ENCODE data around the gene ACOT12. TPM values are rescaled to one million over a fixed set of nuclear protein-coding genes. Genes with fewer than 3 reads are reported as not detected.

ACOT12 gene
- 0.46 and 0.74 TPM in 2 replicates for total RNA-seq (ENCODE audit: low replicate concordance)
- long read RNA-seq, partial matches to known transcripts: 1 of 3 reads
- long read RNA-seq, other reads (novel, unspliced or antisense): 1 of 3 reads

DNA sequence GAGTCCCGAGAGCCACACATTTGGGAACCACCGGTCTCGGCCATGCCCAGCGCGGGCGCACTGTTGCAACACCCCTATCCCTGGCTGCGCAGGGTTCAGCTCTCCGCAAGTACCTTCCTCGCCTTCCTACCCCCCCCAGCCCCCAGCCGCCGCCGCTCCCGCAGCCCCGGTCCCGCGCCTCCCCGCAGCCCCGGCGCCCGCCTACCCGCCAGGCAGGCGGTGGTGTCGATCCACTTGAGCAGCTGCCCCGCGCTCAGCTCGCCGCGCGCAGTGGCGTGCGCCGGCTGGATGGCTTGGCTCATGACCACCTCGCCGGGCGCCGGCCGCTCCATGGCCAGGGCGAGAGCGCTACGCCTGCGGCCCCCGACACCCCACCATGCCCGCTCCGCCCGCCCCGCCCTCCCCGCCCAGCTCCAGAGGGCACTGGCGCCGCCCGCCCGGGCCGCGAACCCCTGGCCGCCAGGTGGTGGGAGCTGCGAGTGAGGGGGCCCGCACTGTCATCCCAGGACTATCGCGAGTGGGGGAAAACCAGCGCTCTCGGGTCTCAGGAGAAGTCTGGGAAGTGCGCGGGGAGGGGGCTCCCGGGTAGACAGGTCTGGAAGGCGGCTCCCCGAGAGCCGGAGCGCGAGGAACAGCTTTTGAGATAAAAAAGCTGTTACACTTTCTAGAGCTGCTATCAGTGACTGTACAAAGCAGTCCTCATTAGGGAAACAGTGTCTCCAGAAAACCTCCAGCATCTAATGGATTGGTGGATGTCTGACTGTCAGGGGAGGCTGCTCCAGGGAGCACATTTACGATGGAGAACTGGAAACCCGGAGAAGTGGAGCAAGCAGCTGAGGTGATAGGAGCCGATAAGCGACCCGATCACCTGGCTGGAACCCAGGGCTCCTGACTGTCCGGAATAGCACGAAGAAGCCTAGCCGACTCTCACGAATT, at the start of gene ACOT12:
TSS of gene ACOT12 (minus strand) at position 352 of the 936 bp plus-strand sequence. CDS start at position 332, 20 bp downstream.
- Mint-ChIP-seq H3K4me3 (peak within 1 kb of the TSS; percentile 80), H3K27ac (no peak within 1 kb of the TSS), H3K4me1 (ENCODE audit: unreplicated experiment) (no peaks in the 10 kb centered on the region), H3K36me3 (no peaks in the 10 kb centered on the region), H3K9me3 (no peaks in the 10 kb centered on the region), H3K27me3 (peaks cover 51% of the 10 kb centered on the region)
- DNase-seq (ENCODE audit: extremely low spot score, unreplicated experiment): peak; percentile 71
- TF ChIP-seq CTCF (conservative IDR thresholded peaks at IDR 0.05): no peak

DNA sequence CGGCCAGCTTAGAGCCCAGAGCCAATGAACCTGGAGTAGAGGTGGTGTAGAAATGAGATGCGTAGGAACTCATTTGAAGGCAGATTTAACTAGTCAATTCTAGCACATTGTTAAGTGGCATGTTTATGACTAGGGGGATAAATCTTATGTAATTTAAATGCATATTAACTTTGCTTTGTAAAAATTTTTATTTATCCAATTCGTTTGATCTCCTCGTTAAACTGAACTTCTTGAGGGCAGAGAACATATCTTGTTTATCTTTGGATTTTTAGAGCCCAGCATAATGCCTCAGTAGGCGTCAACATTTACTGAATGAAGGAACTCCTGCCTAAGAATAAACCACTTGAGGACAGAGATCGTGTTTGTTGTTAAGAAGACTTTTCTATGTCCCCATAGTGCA, 41.1 kb upstream of the ACOT12 start:
- no peaks in the 10 kb centered on the region for H3K9me3 Mint-ChIP-seq
- H3K4me3 Mint-ChIP-seq: no peak overlapping the region
- no peaks in the 10 kb centered on the region for H3K27me3 Mint-ChIP-seq
- no peak for TF ChIP-seq CTCF (conservative IDR thresholded peaks at IDR 0.05)
- DNase-seq (ENCODE audit: extremely low spot score, unreplicated experiment): no peak
- H3K27ac Mint-ChIP-seq: no peak overlapping the region
- peaks cover 6% of the 10 kb centered on the region for H3K4me1 Mint-ChIP-seq (ENCODE audit: unreplicated experiment)
- H3K36me3 Mint-ChIP-seq: peaks cover 17% of the 10 kb centered on the region

GRCh38 chr5:81429985-81430384, 36.1 kb upstream of the ACOT12 start:
- no peak for TF ChIP-seq CTCF (conservative IDR thresholded peaks at IDR 0.05)
- H3K4me3 Mint-ChIP-seq: no peak overlapping the region
- no peaks in the 10 kb centered on the region for H3K27me3 Mint-ChIP-seq
- DNase-seq (ENCODE audit: extremely low spot score, unreplicated experiment): no peak
- no peaks in the 10 kb centered on the region for H3K9me3 Mint-ChIP-seq
- H3K4me1 Mint-ChIP-seq (ENCODE audit: unreplicated experiment): peaks cover 24% of the 10 kb centered on the region
- H3K27ac Mint-ChIP-seq: no peak overlapping the region
- H3K36me3 Mint-ChIP-seq: peaks cover 20% of the 10 kb centered on the region

DNA sequence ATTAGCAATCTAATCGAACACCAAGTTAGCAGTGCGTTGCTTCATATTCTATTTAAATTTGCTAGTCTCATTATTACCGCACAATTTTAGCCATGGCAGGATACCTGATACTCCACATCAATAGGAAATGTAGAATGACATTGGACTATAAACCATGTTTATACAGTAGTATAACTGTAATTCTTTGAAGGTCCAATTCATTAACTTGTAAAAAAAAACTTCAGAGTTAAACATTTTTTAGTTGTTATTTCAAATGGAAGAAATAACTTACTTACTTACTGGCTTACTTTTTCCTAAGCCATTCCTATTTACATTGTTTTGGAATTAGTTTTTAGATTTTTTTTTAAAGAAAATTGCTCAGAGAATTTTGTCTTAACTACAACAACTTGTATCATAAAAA, 35.4 kb upstream of the ACOT12 start:
- no peak overlapping the region for H3K4me3 Mint-ChIP-seq
- H3K27me3 Mint-ChIP-seq: no peaks in the 10 kb centered on the region
- H3K4me1 Mint-ChIP-seq (ENCODE audit: unreplicated experiment): peaks cover 24% of the 10 kb centered on the region
- H3K27ac Mint-ChIP-seq: no peak overlapping the region
- H3K9me3 Mint-ChIP-seq: no peaks in the 10 kb centered on the region
- peaks cover 15% of the 10 kb centered on the region for H3K36me3 Mint-ChIP-seq
- TF ChIP-seq CTCF (conservative IDR thresholded peaks at IDR 0.05): no peak
- no peak for DNase-seq (ENCODE audit: extremely low spot score, unreplicated experiment)

- no peak for TF ChIP-seq CTCF (conservative IDR thresholded peaks at IDR 0.05)
- no peak for DNase-seq (ENCODE audit: extremely low spot score, unreplicated experiment)
- Mint-ChIP-seq H3K9me3 (no peaks in the 10 kb centered on the region), H3K36me3 (peaks cover 15% of the 10 kb centered on the region), H3K4me3 (no peak overlapping the region), H3K27ac (no peak overlapping the region), H3K4me1 (ENCODE audit: unreplicated experiment) (peaks cover 24% of the 10 kb centered on the region), H3K27me3 (no peaks in the 10 kb centered on the region)
These were observed 34.9 kb upstream of the ACOT12 start for GRCh38 chr5:81428861-81429260.

Data from type B pancreatic cell (in vitro differentiated cells).